ENCODE results near the gene TAS2R13.

Gene TAS2R13

DNA sequence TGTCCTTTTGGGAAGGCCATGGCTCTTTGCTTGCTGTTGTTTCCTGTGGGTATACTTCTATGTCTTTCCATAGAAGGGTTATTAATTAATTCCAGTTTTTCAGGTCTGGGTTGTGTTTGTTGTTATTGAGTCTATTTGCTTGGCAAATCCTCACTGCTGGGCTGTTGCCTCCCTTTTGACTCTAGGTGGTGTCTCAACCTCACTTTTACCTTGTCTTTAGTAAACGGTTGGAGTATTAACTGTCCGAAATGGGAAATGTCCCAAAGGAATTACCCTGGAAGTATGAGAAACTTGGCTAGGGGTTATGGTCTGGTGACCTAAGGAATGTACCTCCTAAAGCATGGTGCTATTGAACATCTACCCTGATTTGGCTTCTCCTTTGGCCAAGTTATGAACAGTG, 42.0 kb downstream of the TAS2R13 start:
- no peak for DNase-seq (ENCODE audit: low read depth)

DNA sequence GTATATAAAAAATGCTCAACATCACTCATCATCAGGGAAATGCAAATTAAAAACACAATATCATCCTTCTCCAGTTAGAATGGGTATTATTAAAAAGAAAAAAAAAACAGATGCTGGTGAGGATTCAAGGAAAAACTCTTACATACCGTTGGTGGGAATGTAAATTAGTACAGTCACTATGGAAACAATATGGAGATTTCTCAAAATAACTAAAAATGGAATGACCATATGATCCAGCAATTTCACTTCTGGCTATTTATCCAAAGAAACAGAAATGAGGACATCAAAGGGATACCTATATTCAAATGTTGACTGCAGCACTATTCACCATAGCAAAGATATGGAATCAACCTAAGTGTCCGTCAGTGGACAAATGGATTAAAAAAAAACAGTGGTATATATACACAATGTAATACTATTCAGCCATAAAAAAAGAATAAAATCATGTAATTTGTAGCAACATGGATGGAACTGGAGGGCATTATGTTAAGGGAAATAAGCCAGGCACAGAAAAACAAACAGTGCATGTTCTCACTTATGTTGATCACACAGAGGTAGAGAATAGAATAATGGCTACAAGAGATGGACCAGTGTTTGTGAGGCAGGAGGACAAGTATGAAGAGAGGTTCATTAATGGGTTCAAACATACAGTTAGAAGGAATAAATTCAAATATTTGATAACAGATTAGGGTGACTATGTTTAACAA, 45.7 kb downstream of the TAS2R13 start:
- no peak for DNase-seq (ENCODE audit: low read depth)

DNA sequence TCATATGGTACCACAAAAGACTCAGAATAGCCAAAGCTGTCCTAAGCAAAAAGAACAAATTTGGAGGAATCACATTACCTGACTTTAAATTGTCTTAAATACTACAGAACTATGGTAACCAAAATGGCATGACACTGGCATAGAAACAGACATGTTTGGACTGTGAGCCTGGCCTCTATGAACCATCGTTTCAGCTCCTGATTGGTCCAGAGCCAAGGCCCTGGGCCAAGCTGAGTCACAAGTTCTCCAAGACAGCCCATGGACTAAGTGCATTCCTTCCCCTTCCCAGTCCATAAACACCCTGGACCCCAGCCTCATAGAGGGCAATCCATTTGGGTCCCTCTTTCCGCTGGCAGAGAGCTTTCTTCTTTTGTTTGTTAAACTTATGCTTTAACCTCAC, 48.0 kb downstream of the TAS2R13 start:
- no peak for DNase-seq (ENCODE audit: low read depth)
